ENCODE results near the gene FANK1.
"Not testable (repeated sequence)": the region's sequence is repeated elsewhere in the genome, so short reads cannot be mapped to it uniquely, and the experiment has no call there.

FANK1 gene

DNA sequence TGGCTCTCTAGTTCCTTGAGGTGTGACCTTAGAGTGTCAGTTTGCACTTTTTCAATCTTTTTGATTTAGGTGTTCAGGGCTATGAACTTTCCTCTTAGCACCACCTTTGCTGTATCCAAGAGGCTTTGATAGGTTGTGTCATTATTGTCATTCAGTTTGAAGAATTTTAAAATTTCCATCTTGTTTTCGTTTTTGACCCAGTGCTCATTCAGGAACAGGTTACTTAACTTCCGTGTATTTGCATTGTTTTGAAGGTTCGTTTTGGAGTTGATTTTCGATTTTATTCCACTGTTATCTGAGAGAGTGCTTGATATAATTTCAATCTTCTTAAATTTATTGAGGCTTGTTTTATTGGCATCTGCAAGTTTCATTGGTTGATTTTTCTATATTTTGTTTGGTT is 37.3 kb downstream of the FANK1 start:
- DNase-seq = no peak

GRCh38 chr10:125936331-125936730 is 40.0 kb downstream of the FANK1 start:
- DNase-seq = no peak

- DNase-seq = no peak
Measured at GRCh38 chr10:125940515-125940914, 44.2 kb downstream of the FANK1 start.

- no peak for DNase-seq
Measured at GRCh38 chr10:125951290-125951689, 54.9 kb downstream of the FANK1 start.

DNA sequence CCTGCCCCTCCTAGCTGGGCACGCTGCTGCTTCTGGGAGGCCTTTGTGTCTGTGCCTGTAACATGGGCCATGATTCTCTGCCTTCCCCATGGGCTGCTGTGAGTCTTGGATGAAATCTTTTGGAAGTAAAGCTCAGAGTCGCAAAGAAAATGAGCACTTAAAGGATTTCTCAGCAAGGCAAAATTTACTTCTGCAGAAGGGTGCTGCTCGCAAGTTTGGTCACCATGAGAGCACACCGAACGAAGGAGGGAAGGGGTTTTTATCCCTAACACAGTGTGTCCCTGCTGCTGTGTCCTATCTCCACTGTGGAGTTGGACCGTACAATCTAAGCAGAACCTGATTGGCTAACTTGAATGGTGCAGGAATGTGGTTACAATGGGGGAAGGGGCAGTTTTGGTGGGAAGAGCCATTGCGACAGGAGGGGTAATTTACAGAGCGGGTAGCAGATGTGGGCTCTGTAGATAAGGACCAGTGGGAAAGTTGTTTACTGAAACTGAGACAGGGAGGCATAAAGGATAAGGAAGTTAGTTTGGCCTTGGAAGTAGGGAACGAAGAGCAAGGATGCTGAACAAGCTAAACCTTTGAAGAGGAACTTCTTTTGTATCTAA is 57.5 kb downstream of the FANK1 start:
- DNase-seq = no peak

DNA sequence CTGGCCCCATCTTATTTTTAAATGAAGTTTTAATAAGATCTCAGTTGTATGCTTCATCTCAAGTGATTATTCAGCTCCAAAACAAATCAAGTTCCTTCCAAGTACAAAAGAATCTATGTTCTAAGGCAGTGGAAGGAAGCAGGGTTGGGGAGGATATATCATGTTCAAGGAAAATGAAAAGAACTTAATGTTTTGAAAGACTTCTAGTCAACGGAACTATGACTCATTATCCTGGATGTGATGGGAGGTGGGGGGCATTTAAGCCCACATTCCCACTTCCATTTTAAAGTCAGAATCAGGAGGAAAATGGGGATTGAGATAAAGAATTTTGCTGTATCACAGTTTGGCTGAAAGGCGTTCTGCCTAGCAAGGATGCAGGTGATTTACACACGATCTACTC is 59.4 kb downstream of the FANK1 start:
- no peak for DNase-seq

DNA sequence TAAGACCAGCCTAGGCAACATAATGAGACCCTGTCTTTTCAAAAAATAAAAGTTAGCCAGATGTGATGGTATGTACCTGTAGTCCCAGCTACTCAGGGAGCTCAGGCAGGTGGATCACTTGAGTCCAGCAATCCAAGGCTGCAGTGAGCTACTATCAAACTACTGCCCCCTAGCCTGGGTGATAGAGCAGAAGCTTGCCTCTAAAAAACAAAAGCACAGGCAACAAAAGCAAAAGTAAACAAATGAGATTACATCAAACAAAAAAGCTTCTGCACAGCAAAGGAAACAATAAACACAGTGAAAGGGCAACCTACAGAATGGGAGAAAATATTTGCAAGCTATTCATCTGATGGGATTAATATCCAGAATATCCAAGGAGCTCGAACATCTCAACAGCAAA is 65.4 kb downstream of the FANK1 start:
- DNase-seq = no peak

- DNase-seq = no peak
Measured at GRCh38 chr10:125962200-125962599, 65.8 kb downstream of the FANK1 start.

GRCh38 chr10:125964558-125964957 is 68.2 kb downstream of the FANK1 start:
- no peak for DNase-seq

GRCh38 chr10:125967533-125967932 is 71.2 kb downstream of the FANK1 start:
- DNase-seq = no peak

- not testable (repeated sequence) for DNase-seq
Measured at GRCh38 chr10:125970077-125970630, 73.8 kb downstream of the FANK1 start.

GRCh38 chr10:125976960-125977605 is 80.7 kb downstream of the FANK1 start:
- no peak for DNase-seq

- no peak for DNase-seq
Measured at GRCh38 chr10:125979976-125980375, 83.6 kb downstream of the FANK1 start.

DNA sequence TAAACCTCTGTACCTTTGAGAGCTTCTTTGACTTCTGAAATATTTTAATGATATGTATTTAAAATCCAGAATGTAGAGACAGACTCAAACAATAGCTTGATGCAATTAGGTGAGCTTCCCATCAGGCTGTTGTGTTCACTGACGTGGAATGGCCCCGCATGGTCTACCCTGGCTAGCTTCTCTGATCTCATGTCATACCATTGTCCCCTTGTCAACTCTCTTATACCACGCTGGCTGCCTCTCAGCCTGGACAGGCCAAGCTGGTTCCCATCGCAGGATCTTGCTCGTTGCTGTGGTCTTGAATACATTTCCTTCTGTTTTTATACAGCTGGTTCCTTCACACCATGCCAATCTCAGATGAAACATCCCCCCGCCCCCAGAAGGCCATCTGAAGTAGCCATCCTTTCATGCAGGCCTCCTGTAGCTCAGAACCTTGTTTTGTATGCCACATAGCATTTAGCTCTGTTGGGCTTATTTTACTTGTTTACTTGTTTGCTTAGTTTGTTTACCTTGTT is 84.2 kb downstream of the FANK1 start:
- no peak for DNase-seq

- DNase-seq = peak; percentile 40 to 43
Measured at GRCh38 chr10:125982260-125982948, 86.0 kb downstream of the FANK1 start.

GRCh38 chr10:125983161-125983560 is 86.8 kb downstream of the FANK1 start:
- no peak for DNase-seq

GRCh38 chr10:125983656-125984055 is 87.3 kb downstream of the FANK1 start:
- no peak for DNase-seq

DNA sequence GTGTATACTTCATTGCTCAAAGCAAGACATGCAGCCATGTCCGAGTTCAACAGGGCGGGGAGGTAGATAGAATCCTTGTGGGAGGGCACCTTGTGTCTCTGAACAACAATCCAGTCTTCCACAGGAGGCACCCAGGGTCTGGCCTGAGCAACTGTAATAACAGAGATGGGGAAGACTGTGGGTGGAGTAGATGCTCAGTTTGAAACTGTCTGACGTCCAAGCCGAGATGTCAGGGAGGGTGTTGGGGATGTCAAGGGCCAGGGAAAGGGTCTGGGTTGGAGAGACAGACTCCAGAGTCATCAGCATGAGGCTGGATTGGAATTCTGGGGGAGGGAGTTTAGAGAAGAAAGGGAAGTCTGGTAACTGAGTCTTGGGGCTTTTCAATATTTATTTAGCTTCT is 88.0 kb downstream of the FANK1 start:
- no peak for DNase-seq

DNA sequence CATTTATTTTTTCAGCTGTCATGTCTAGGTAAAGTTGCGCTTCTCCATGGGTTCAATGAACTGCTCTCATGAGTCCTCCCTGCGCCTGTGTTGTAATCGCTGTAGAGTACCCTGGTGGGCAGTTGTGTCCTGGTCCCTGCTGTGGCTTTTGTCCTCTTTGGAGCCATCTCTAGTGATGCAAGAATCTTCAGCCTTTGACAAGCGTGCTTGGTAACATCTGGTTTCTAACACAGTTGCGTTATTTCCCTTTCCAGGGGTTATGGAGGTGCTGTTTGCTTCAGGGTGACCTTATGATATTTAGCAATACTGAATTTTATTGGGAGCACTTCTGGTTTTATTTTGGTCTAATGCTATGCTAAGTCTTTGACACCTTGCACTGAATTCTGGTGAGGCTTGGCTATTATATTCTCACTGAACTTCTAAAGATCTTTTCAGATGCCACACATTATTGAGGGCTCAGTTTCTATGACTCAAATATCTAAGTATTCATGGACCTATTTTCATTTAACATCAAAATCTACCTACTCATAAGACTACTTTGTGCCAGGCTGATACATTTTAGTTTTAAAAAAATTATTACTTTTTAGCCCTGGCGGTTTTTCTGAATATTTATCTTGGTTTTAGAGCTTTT is 88.6 kb downstream of the FANK1 start:
- no peak for DNase-seq

DNA sequence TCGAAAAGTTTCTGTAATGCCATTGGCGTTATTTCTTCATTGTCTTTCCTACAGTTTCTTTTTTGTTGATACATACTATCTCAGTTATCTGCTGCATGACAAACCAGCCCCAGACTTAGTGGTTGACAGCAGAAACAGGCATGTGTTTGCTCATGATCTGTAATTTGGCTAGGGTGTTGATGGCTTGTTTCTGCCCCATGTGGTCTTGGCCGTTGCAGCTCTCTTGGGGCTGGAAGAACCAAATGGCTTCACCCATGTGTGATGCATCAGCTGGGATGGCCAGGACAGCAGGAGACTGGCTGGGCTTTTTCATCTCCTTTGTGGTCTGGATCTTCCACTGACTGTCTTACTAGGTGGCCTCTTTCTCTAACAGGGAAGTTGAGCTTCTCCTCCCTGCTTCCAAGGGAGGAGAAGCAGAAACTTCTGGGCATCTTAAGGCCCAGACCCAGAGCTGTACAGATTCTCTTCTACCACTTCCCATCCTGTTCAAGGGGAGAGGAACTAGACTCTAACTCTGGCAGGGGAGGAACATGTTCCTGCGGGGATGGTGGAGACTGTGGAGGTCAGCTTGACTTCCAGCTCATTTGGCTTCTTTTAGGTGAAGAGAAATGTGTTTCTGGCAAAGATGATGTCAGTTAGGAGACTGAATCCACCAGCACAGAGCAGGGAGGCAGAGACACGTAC is 89.3 kb downstream of the FANK1 start:
- DNase-seq = no peak

DNA sequence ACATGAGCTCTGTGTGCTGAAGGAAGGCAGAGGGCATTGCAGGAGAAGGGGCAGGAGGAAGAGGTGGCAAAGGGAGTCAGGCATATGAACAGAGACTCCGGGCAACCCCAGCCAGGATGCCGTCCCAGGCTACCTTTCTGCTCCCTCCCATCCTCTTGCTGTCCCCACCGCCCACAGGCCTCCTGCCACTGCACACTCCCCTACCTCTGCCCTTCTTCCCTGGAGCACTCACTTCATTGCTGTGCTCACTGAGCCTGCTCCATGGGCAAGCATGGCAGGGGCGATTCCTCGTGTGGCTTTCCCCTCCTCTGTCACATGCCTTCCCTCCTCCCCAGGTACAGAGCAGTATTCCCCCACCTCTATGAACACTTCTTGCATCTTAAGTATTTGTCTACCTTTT is 93.4 kb downstream of the FANK1 start:
- no peak for DNase-seq

DNA sequence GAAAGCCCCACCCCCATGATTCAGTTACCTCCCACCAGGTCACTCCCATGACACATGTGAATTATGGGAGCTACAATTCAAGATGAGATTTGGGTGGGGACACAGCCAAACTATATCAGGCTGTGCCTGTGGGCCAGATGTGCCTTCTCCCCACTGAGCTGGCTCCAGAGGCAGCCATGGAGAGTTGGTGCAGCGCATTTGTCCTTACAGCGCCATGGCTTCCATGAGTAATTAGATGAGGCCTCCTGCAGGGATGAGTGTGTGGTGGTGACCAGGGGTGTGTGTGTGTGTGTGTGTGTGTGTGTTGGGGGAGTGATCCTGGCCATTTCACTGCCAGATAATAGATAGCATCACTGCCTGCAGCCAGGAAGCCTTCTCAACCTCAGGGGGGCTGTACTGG is 94.6 kb downstream of the FANK1 start:
- no peak for DNase-seq

DNA sequence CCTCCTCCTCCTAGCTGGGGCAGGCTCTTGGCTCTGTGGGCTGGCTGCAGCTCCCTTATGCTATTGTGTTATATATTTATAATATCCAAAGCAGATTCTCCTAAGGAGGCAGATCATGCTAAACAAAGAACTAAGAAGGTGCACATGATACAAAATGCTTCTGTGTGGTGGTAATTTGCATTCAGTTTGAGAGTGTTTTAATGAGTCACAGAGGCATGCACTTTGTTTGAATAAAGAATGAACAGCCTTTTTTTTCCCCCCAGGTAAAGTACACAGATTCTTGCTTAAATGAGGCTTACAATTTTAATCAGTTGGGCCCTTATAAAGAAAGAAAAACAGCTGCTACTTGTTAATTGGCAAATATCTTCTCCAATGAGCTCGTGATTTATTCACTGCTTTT is 95.0 kb downstream of the FANK1 start:
- no peak for DNase-seq

Measured in CD4-positive, alpha-beta T cell treated with Interleukin-1 beta for 1 hour (primary cell).